ENCODE results near the gene ADCYAP1R1. TPM values are rescaled to one million over a fixed set of nuclear protein-coding genes. Genes with fewer than 3 reads are reported as not detected.
A peak's percentile ranks its signal among the peaks of the same experiment; 100 is the strongest.

Gene ADCYAP1R1
- total RNA-seq, 1 donor from 2014 or later, result 7.8 TPM

- Histone ChIP-seq H3K4me3 (no peak overlapping the region), H3K27me3 (no peaks in the 10 kb centered on the region), H3K36me3 (no peaks in the 10 kb centered on the region), H3K27ac (no peak overlapping the region), H3K4me1 (no peaks in the 10 kb centered on the region), H3K9me3 (no peaks in the 10 kb centered on the region)
- DNase-seq (ENCODE audit: low spot score in 2 of 2), result peak in 1 of 2 donors; percentile 31
- intact Hi-C loops (cut with DNase I), result no loop called here
- TF ChIP-seq, protein P1, sequence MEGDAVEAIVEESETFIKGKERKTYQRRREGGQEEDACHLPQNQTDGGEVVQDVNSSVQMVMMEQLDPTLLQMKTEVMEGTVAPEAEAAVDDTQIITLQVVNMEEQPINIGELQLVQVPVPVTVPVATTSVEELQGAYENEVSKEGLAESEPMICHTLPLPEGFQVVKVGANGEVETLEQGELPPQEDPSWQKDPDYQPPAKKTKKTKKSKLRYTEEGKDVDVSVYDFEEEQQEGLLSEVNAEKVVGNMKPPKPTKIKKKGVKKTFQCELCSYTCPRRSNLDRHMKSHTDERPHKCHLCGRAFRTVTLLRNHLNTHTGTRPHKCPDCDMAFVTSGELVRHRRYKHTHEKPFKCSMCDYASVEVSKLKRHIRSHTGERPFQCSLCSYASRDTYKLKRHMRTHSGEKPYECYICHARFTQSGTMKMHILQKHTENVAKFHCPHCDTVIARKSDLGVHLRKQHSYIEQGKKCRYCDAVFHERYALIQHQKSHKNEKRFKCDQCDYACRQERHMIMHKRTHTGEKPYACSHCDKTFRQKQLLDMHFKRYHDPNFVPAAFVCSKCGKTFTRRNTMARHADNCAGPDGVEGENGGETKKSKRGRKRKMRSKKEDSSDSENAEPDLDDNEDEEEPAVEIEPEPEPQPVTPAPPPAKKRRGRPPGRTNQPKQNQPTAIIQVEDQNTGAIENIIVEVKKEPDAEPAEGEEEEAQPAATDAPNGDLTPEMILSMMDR (IDR thresholded peaks at IDR 0.05), result no peak
These were observed 71.6 kb downstream of the ADCYAP1R1 start for GRCh38 chr7:31123726-31124125.

DNA sequence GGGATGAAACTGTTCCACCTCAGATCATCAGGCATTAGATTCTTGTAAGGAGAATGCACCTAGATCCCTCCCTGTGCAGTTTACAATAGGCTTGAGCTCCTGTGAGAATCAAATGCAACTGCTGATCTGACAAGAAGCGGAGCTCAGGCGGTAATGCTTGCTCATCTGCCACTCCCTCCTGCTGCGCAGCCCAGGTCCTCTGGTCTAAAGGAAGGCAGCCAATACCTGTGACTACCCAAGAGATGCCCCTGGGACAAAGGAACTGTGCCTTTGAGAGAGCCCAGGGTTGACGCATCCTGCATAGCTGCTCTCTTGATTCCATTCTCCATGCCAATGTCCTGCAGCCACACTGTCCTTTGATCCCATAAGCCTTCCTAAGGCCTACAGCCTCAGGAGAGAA, 73.1 kb downstream of the ADCYAP1R1 start:
- H3K27me3 ChIP-seq, result no peaks in the 10 kb centered on the region
- no peaks in the 10 kb centered on the region for H3K4me1 ChIP-seq
- intact Hi-C loops (cut with DNase I), result no loop called here
- no peak overlapping the region for H3K4me3 ChIP-seq
- peak in 1 of 2 donors; percentile 57 for DNase-seq (ENCODE audit: low spot score in 2 of 2)
- TF ChIP-seq, protein P1 (IDR thresholded peaks at IDR 0.05), result no peak
- no peaks in the 10 kb centered on the region for H3K9me3 ChIP-seq
- no peak overlapping the region for H3K27ac ChIP-seq
- no peaks in the 10 kb centered on the region for H3K36me3 ChIP-seq

- DNase-seq (ENCODE audit: low spot score in 2 of 2), result no peak
- no peak overlapping the region for H3K27ac ChIP-seq
- no peaks in the 10 kb centered on the region for H3K4me1 ChIP-seq
- H3K27me3 ChIP-seq, result no peaks in the 10 kb centered on the region
- TF ChIP-seq, protein P1 (IDR thresholded peaks at IDR 0.05), result no peak
- H3K36me3 ChIP-seq, result no peaks in the 10 kb centered on the region
- intact Hi-C loops (cut with DNase I), result no loop called here
- H3K9me3 ChIP-seq, result no peaks in the 10 kb centered on the region
- no peak overlapping the region for H3K4me3 ChIP-seq
These were observed 74.9 kb downstream of the ADCYAP1R1 start for GRCh38 chr7:31126976-31127375.

DNA sequence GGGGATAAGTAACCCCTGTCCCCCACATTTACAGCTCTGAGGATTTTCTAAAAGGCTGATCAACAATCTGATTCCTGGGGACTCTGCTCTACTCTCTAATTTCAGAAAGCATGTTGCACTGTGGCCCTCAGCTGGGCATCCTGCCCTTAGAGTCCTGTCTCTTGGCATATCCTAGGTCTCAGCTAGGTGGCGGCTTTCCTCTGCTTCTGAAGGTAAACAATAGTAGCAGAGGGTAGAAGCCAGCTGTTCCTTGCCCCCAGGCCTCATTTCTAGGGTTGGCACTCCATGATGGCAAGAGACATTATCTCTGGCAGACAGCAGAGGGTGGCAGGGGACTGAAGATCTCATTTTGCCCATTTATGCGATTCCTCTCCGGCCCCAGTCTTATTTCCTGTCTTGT, 77.0 kb downstream of the ADCYAP1R1 start:
- peak in 1 of 2 donors; percentile 18 for DNase-seq (ENCODE audit: low spot score in 2 of 2)
- Histone ChIP-seq H3K27ac (no peak overlapping the region), H3K27me3 (no peaks in the 10 kb centered on the region), H3K4me3 (no peak overlapping the region), H3K36me3 (no peaks in the 10 kb centered on the region), H3K4me1 (no peaks in the 10 kb centered on the region), H3K9me3 (no peaks in the 10 kb centered on the region)
- TF ChIP-seq, protein P1 (IDR thresholded peaks at IDR 0.05), result no peak
- intact Hi-C loops (cut with DNase I), result no loop called here

DNA sequence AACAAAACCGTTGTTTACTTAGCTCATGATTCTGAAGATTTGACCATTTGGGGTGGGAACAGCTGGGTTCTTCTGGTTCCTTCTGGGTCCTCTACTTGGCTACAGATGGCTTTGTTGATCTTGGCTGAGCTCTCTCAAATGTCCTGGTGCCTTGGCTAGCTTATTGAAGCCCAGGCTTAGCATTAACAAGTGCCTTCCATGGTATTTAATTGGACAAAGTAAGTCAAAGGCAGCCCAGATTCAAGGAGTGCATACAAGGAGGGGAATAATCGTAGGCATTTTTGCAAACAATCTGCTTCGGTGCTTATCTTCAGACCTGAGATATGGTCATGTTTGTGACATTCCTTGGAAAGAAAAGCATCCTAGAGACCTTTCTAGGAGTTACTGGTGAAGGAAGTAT, 81.4 kb downstream of the ADCYAP1R1 start:
- TF ChIP-seq, protein P1 (IDR thresholded peaks at IDR 0.05), result no peak
- intact Hi-C loops (cut with DNase I), result loop anchor here (2.0 kb wide), 1 partner anchor 603 kb away; no protein-coding TSS in a partner anchor
- no peak overlapping the region for H3K4me3 ChIP-seq
- no peaks in the 10 kb centered on the region for H3K4me1 ChIP-seq
- DNase-seq (ENCODE audit: low spot score in 2 of 2), result no peak
- H3K27ac ChIP-seq, result no peak overlapping the region
- no peaks in the 10 kb centered on the region for H3K36me3 ChIP-seq
- H3K9me3 ChIP-seq, result no peaks in the 10 kb centered on the region
- no peaks in the 10 kb centered on the region for H3K27me3 ChIP-seq

Data from ascending aorta (tissue), 2 donors.